GM19193 (cell line): ENCODE data around the gene ALG3.

Source experiments
- POLR2A ChIP-seq: IDR thresholded peaks from 4 replicates; pipeline ENCODE4 v1.6.1; 2011; ENCODE audit not compliant: insufficient read depth, insufficient read length; ENCODE audit errors: extremely low read depth

ALG3 gene

GRCh38 chr3:184196536-184196935 lies 52.2 kb downstream of the ALG3 start:
- TF ChIP-seq POLR2A, result no peak

GRCh38 chr3:184193991-184194539 lies 54.7 kb downstream of the ALG3 start:
- no peak for TF ChIP-seq POLR2A

- no peak for TF ChIP-seq POLR2A
Measured at GRCh38 chr3:184192889-184193288, 55.9 kb downstream of the ALG3 start.
